HepG2 (cell line): ENCODE results near the gene OR1S1. TPM values are rescaled to one million over a fixed set of nuclear protein-coding genes. Genes with fewer than 3 reads are reported as not detected.

ENCODE experiments used
- AGO1 ChIP-seq: fragments of 200-400 bp; formaldehyde crosslinking; IDR thresholded peaks from 2 replicates; pipeline ENCODE4 v1.6.1; 2017; ENCODE audit warnings: mild to moderate bottlenecking, low read depth, low read length, moderate library complexity; ENCODE audit not compliant: poor library complexity, severe bottlenecking
- CAMTA2 ChIP-seq: sonication (generic); formaldehyde crosslinking; IDR thresholded peaks from 2 replicates; pipeline ENCODE4 v1.4.0; 2020; ENCODE audit warnings: mild to moderate bottlenecking, missing genetic modification reagents, borderline replicate concordance
- FOXA3 ChIP-seq: IDR thresholded peaks from 2 replicates; pipeline ENCODE4 v1.6.1; 2016; ENCODE audit warnings: missing genetic modification reagents, missing compliant biosample characterization
- GFI1 ChIP-seq: sonication (generic); formaldehyde crosslinking; IDR thresholded peaks from 2 replicates; pipeline ENCODE4 v1.5.0; 2020; ENCODE audit warnings: missing genetic modification reagents, mild to moderate bottlenecking, borderline replicate concordance
- GTF2F1 ChIP-seq: fragments of 150-350 bp; IDR thresholded peaks from 2 replicates; pipeline ENCODE4 v1.6.1; 2014; ENCODE audit warnings: low read length
- HBP1 ChIP-seq: IDR thresholded peaks from 2 replicates; pipeline ENCODE4 v1.6.1; 2016; ENCODE audit warnings: low read depth, control low read depth
- HNF1B ChIP-seq: sonication (generic); formaldehyde crosslinking; IDR thresholded peaks from 2 replicates; pipeline ENCODE4 v1.5.1; 2020; ENCODE audit warnings: mild to moderate bottlenecking, moderate library complexity, missing genetic modification reagents
- IRF2 ChIP-seq: IDR thresholded peaks from 2 replicates; pipeline ENCODE4 v1.6.1; 2018; ENCODE audit warnings: missing genetic modification reagents, missing compliant biosample characterization
- MAX ChIP-seq: IDR thresholded peaks from 2 replicates; pipeline ENCODE4 v1.6.1; 2012; ENCODE audit warnings: inconsistent platforms
- PHF21A ChIP-seq: sonication (generic); formaldehyde crosslinking; IDR thresholded peaks from 2 replicates; pipeline ENCODE4 v1.5.0; 2020; ENCODE audit warnings: mild to moderate bottlenecking, missing genetic modification reagents
- POGZ ChIP-seq: sonication (generic); formaldehyde crosslinking; IDR thresholded peaks from 2 replicates; pipeline ENCODE4 v1.4.0; 2020; ENCODE audit warnings: mild to moderate bottlenecking, missing genetic modification reagents
- RFX5 ChIP-seq: IDR thresholded peaks from 2 replicates; pipeline ENCODE4 v1.6.1; 2011; ENCODE audit warnings: low read depth, low read length, improper control_type of control experiment
- TIGD3 ChIP-seq: sonication (generic); formaldehyde crosslinking; IDR thresholded peaks from 2 replicates; pipeline ENCODE4 v1.5.1; 2020; ENCODE audit warnings: mild to moderate bottlenecking, missing genetic modification reagents, borderline replicate concordance
- TRIM24 ChIP-seq: sonication (generic); formaldehyde crosslinking; IDR thresholded peaks from 2 replicates; pipeline ENCODE4 v1.8.0; 2022; ENCODE audit warnings: mild to moderate bottlenecking, missing genetic modification reagents
- ZBTB2 ChIP-seq: sonication (generic); formaldehyde crosslinking; IDR thresholded peaks from 2 replicates; pipeline ENCODE4 v1.8.0; 2022; ENCODE audit warnings: low read depth, missing genetic modification reagents
- ZBTB25 ChIP-seq: IDR thresholded peaks from 2 replicates; pipeline ENCODE4 v1.6.1; 2018; ENCODE audit warnings: missing genetic modification reagents
- ZMYM2 ChIP-seq: sonication (generic); formaldehyde crosslinking; IDR thresholded peaks from 2 replicates; pipeline ENCODE4 v1.8.0; 2022; ENCODE audit warnings: mild to moderate bottlenecking, missing genetic modification reagents
- ZNF414 ChIP-seq: sonication (generic); formaldehyde crosslinking; IDR thresholded peaks from 2 replicates; pipeline ENCODE4 v1.5.0; 2020; ENCODE audit warnings: missing genetic modification reagents
- ZNF644 ChIP-seq: IDR thresholded peaks from 2 replicates; pipeline ENCODE4 v1.6.1; 2016; ENCODE audit warnings: low read depth
- ZNF747 ChIP-seq: sonication (generic); formaldehyde crosslinking; IDR thresholded peaks from 2 replicates; pipeline ENCODE4 v1.8.1; 2023; ENCODE audit warnings: missing genetic modification reagents, mild to moderate bottlenecking, borderline replicate concordance
- ZNF782 ChIP-seq: sonication (generic); formaldehyde crosslinking; IDR thresholded peaks from 2 replicates; pipeline ENCODE4 v1.4.0; 2020; ENCODE audit warnings: missing genetic modification reagents, mild to moderate bottlenecking, borderline replicate concordance
- ZSCAN29 ChIP-seq: sonication (generic); formaldehyde crosslinking; conservative IDR thresholded peaks from 2 replicates; pipeline ENCODE4 v1.4.0; 2020; ENCODE audit warnings: mild to moderate bottlenecking, missing genetic modification reagents
- polyA plus RNA-seq, 8 experiments: library from polyadenylated mRNA; depleted of rRNA in 3 of 8; stranded (reverse) in 7 of 8; unstranded in 1 of 8; fragments of >200 nt; fragmentation: Illumina TruSeq in 4 of 8; extraction: Trizol in 4 of 8; gene quantifications; 2 replicates each; pipeline versions ENCODE4 v1.2.1 to v1.2.3, GENCODE V29; 2011 to 2016; ENCODE audit warnings: low read depth in 4 of 8, missing spikeins in 1 of 8, mixed read lengths in 1 of 8; ENCODE audit not compliant: insufficient read depth in 1 of 8
- total RNA-seq, 5 experiments: library from RNA; depleted of rRNA; stranded (reverse); fragments of >200 nt; fragmentation: Illumina TruSeq; extraction: Trizol; gene quantifications; 2 replicates each; pipeline ENCODE4 v1.2.3, GENCODE V29; 2016; ENCODE audit warnings: low read depth in 1 of 5

Gene OR1S1
- total and polyA plus RNA-seq, 2 of the 13 experiments (the other 11 are each of a cell fraction or from before 2014, with no cell fraction given) = not detected

GRCh38 chr11:58165504-58166106, 46.9 kb upstream of the OR1S1 start (continued):
- peak; percentile 56 for TF ChIP-seq ZBTB2 (CRISPR knock-in tag)
- TF ChIP-seq RFX5 = no peak
- TF ChIP-seq FOXA3 (CRISPR knock-in tag) = peak; percentile 87
- peak; percentile 90 for TF ChIP-seq POGZ (CRISPR knock-in tag)
- peak; percentile 46; the same call in 1 of the 2 replicates for TF ChIP-seq ZNF747 (CRISPR knock-in tag)
- TF ChIP-seq ZNF782 (CRISPR knock-in tag) = no peak
- TF ChIP-seq MAX = peak; percentile 75
- 0 out of 2 replicates have a peak, but pooled peaks have one; percentile 54 for TF ChIP-seq ZSCAN29
- TF ChIP-seq ZBTB25 (CRISPR knock-in tag) = peak; percentile 65; the same call in 1 of the 2 replicates
- TF ChIP-seq IRF2 (CRISPR knock-in tag) = peak; percentile 68
- TF ChIP-seq ZNF414 = peak; percentile 85; the same call in 1 of the 2 replicates
- no peak for TF ChIP-seq ZMYM2 (CRISPR knock-in tag)
- peak; percentile 52; the same call in 1 of the 2 replicates for TF ChIP-seq GFI1 (CRISPR knock-in tag)
- TF ChIP-seq TRIM24 (CRISPR knock-in tag) = 0 out of 2 replicates have a peak, but pooled peaks have one; percentile 50
- no peak for TF ChIP-seq TIGD3
- TF ChIP-seq GTF2F1 = no peak
- no peak for TF ChIP-seq CAMTA2 (CRISPR knock-in tag)
- no peak for TF ChIP-seq AGO1
- peak; percentile 87 for TF ChIP-seq PHF21A (CRISPR knock-in tag)
- TF ChIP-seq ZNF644 (CRISPR knock-in tag) = no peak
- no peak for TF ChIP-seq HBP1
- TF ChIP-seq HNF1B (CRISPR knock-in tag) = no peak
